A673 (cell line): ENCODE data around the gene SHISA7. TPM values are rescaled to one million over a fixed set of nuclear protein-coding genes. Genes with fewer than 3 reads are reported as not detected.

Source experiments
- Bru-seq: library from RNA; stranded (reverse); fragments of 400-500 nt; gene quantifications from one replicate; lab custom pipeline; 2021; lab: Mats Ljungman, UMichigan
- BruChase-seq, 2 experiments: library from RNA; stranded (reverse); fragments of 400-500 nt; gene quantifications; one replicate each; lab custom pipeline; 2021; lab: Mats Ljungman, UMichigan
- BruUV-seq: library from RNA; stranded (reverse); fragments of 400-500 nt; replicated peaks from 2 replicates; lab custom pipeline; 2021; lab: Mats Ljungman, UMichigan
- CTCF ChIA-PET: fragments of 300-600 bp; sonication (Branson Sonifier 250); formaldehyde crosslinking; loops from one replicate; lab custom pipeline; 2022; ENCODE audit warnings: antibody characterized with exemption; lab: Charles Lee
- POLR2A ChIA-PET: fragments of 300-600 bp; sonication (Branson Sonifier 250); formaldehyde crosslinking; loops from one replicate; lab custom pipeline; 2022; ENCODE audit warnings: antibody characterized with exemption; ENCODE audit not compliant: low non-redundant PET; lab: Charles Lee
- DNase-seq: peaks from one replicate; pipeline ENCODE4 v3.0.0-alpha.2; 2015; ENCODE audit warnings: low spot score
- H3K27ac ChIP-seq: fragments of 200-600 bp; sonication (generic); 2 replicates; pipeline ENCODE4 v1.5.1; 2016; ENCODE audit warnings: mixed run types, low read depth, mild to moderate bottlenecking, mixed read lengths, antibody characterized with exemption, low read length; ENCODE audit not compliant: poor library complexity, severe bottlenecking
- H3K27me3 ChIP-seq: fragments of 200-600 bp; sonication (generic); replicated peaks from 2 replicates; pipeline ENCODE4 v1.6.1; 2017; ENCODE audit warnings: mixed run types, low read depth, mild to moderate bottlenecking, mixed read lengths, antibody characterized with exemption, low read length; ENCODE audit not compliant: insufficient read depth, poor library complexity
- H3K36me3 ChIP-seq: fragments of 200-600 bp; sonication (generic); 2 replicates; pipeline ENCODE4 v1.6.1; 2016; ENCODE audit warnings: mixed run types, mild to moderate bottlenecking, mixed read lengths, antibody characterized with exemption, low read length; ENCODE audit not compliant: insufficient read depth, poor library complexity, severe bottlenecking
- H3K4me1 ChIP-seq: fragments of 200-600 bp; sonication (generic); 2 replicates; pipeline ENCODE4 v1.6.1; 2017; ENCODE audit warnings: mixed run types, mild to moderate bottlenecking, mixed read lengths, antibody characterized with exemption, low read length; ENCODE audit not compliant: insufficient read depth, poor library complexity, severe bottlenecking
- H3K4me3 ChIP-seq: fragments of 200-600 bp; sonication (generic); 2 replicates; pipeline ENCODE4 v1.5.1; 2016; ENCODE audit warnings: low read depth, mixed run types, mild to moderate bottlenecking, mixed read lengths, low read length; ENCODE audit not compliant: poor library complexity, severe bottlenecking
- H3K9me3 ChIP-seq: fragments of 200-600 bp; sonication (generic); 2 replicates; pipeline ENCODE4 v1.6.1; 2016; ENCODE audit warnings: mixed run types, low read depth, mild to moderate bottlenecking, mixed read lengths, antibody characterized with exemption, low read length; ENCODE audit not compliant: poor library complexity, severe bottlenecking
- EZH2 ChIP-seq: fragments of 200-600 bp; sonication (generic); IDR thresholded peaks from 2 replicates; pipeline ENCODE4 v1.6.1; 2017; ENCODE audit warnings: borderline replicate concordance, low read depth, mild to moderate bottlenecking, mixed read lengths, antibody characterized with exemption, low read length; ENCODE audit not compliant: poor library complexity, severe bottlenecking
- intact Hi-C: fragments of 100-400 bp; cut with micrococcal nuclease; formaldehyde crosslinking; loops from one replicate; pipeline ENCODE4 v1.10.0; 2022; ENCODE audit not compliant: unreplicated experiment
- long read RNA-seq: library from polyadenylated mRNA; stranded (forward); transcript quantifications from one replicate; pipeline ENCODE4 v2.0.0, GENCODE V29; 2022
- total RNA-seq: library from RNA; stranded (reverse); gene quantifications from 2 replicates; pipeline ENCODE4 v1.2.3, GENCODE V29; 2021
- TF ChIP-seq, protein P1 (sequence below): fragments of 300-800, 200-600 bp; sonication (generic); conservative IDR thresholded peaks from 2 replicates; pipeline ENCODE4 v1.5.1; 2017; ENCODE audit warnings: low read depth, mild to moderate bottlenecking, antibody characterized with exemption, low read length, moderate library complexity, mixed read lengths

SHISA7 gene
- 0.21 and 0.26 TPM in 2 replicates for total RNA-seq
- percentile 14 among the genes with signal in this experiment for Bru-seq, nascent RNA
- BruChase-seq, experiment 1, labeled RNA remaining after a 2-hour chase, result percentile 17 among the genes with signal in this experiment
- percentile 12 among the genes with signal in this experiment for BruChase-seq, experiment 2, labeled RNA remaining after a 6-hour chase
- long read RNA-seq, result 0 reads

- Histone ChIP-seq H3K27me3 (peaks cover 54% of the 10 kb centered on the region), H3K36me3 (no peaks in the 10 kb centered on the region), H3K27ac (no peak within 1 kb of the TSS), H3K9me3 (no peaks in the 10 kb centered on the region), H3K4me1 (peaks cover 20% of the 10 kb centered on the region), H3K4me3 (no peak within 1 kb of the TSS)
- no TSS peak for BruUV-seq
- peak; percentile 46 for DNase-seq
- TF ChIP-seq, protein P1, sequence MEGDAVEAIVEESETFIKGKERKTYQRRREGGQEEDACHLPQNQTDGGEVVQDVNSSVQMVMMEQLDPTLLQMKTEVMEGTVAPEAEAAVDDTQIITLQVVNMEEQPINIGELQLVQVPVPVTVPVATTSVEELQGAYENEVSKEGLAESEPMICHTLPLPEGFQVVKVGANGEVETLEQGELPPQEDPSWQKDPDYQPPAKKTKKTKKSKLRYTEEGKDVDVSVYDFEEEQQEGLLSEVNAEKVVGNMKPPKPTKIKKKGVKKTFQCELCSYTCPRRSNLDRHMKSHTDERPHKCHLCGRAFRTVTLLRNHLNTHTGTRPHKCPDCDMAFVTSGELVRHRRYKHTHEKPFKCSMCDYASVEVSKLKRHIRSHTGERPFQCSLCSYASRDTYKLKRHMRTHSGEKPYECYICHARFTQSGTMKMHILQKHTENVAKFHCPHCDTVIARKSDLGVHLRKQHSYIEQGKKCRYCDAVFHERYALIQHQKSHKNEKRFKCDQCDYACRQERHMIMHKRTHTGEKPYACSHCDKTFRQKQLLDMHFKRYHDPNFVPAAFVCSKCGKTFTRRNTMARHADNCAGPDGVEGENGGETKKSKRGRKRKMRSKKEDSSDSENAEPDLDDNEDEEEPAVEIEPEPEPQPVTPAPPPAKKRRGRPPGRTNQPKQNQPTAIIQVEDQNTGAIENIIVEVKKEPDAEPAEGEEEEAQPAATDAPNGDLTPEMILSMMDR, result no peak
- TF ChIP-seq EZH2, result no peak
- POLR2A ChIA-PET, result no interaction called here
- CTCF ChIA-PET, result no interaction called here
- intact Hi-C loops, result no loop called here
Observed at GRCh38 chr19:55443045-55443823, at the start of gene SHISA7. TSS of gene SHISA7 (minus strand) at chr19:55443300. CDS start at chr19:55442863, 437 bp downstream.

DNA sequence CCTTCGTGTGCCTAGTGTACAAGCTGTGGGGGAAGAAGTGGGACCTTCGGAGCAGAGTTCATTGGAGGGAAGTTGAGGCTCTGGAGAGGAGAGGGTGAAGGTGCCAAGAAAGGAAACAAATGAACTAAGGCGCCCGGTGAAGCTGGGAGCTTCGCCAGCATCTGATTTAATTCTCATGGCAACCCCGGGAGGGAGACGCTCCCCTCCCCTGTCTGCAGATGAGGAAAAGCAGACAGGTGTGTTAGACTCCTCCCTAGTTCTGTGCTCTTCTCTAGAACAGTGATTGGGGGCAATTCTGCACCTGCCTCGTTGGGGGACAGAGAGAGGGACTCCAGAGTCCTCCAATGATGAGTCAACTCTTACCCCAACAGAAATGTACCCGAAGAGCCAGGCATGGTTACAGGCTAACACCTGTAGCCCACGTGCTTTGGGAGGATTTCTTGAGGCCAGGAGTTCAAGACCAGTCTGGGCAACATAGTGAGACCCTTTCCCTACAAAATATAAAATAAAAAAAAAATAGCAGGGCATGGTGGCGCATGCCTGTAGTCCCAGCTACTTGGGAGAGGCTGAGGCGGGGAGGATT, 49.4 kb upstream of the SHISA7 start:
- CTCF ChIA-PET, result no interaction called here
- POLR2A ChIA-PET, result no interaction called here
- no peaks in the 10 kb centered on the region for H3K27me3 ChIP-seq
- TF ChIP-seq EZH2, result no peak
- TF ChIP-seq, protein P1, result no peak
- no peak overlapping the region for H3K27ac ChIP-seq
- no peak overlapping the region for H3K4me3 ChIP-seq
- no peaks in the 10 kb centered on the region for H3K9me3 ChIP-seq
- intact Hi-C loops, result no loop called here
- no peaks in the 10 kb centered on the region for H3K36me3 ChIP-seq
- H3K4me1 ChIP-seq, result peaks cover 12% of the 10 kb centered on the region
- DNase-seq, result no peak
- BruUV-seq, result no TSS peak

DNA sequence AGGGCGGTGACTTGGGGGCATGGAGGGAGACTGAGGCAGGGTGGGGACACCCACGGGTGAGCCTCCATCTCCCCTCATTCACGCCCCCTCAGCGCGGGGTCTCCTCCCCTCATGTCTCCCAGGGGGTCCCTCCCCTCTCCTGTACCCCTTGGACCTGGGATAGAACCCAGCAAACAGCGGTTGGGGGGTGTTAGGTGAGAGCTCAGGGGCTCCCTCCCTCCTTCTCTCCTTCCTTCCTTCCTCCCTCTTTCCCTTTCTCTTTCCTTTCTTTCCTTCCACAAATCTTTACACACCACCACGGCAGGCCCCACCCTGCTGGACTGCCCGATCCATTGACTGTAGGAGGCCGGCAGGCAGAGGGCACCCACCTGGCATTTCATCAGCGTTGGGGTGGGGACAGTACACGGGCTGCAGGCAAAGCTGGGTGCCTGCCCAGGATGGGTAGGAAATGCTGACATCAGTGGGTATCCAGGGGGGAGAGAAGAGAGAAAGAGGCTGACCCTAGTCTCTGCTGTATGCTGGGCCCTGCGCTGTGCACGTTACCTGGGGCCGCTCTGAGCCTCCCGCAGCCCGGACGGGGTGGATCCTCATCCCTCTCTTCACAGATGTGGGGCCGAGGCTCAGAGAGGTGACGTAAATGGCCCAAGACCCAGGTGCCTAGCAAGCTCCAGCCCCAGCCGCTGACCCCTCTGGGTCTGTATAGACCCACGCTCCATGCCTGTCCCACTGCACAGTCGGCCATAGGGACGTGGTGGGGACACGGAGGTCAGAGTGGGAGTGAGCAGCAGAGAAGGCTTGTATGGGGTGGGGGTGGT, 48.7 kb upstream of the SHISA7 start:
- intact Hi-C loops, result no loop called here
- no peak for DNase-seq
- no peaks in the 10 kb centered on the region for H3K9me3 ChIP-seq
- ChIA-PET POLR2A (no interaction called here), CTCF (no interaction called here)
- no peaks in the 10 kb centered on the region for H3K27me3 ChIP-seq
- H3K4me1 ChIP-seq, result peaks cover 19% of the 10 kb centered on the region
- H3K4me3 ChIP-seq, result no peak overlapping the region
- TF ChIP-seq, protein P1, result no peak
- no peak for TF ChIP-seq EZH2
- no peaks in the 10 kb centered on the region for H3K36me3 ChIP-seq
- BruUV-seq, result no TSS peak
- no peak overlapping the region for H3K27ac ChIP-seq
